GM12891 (cell line): ENCODE results near the gene PDLIM1.

Source experiments
- POLR2A ChIP-seq: IDR thresholded peaks from 2 replicates; pipeline ENCODE4 v1.6.1; 2011; ENCODE audit warnings: low read depth, low read length, control low read depth
- POLR2AphosphoS5 ChIP-seq: IDR thresholded peaks from 2 replicates; pipeline ENCODE4 v1.6.1; 2011; ENCODE audit warnings: low read depth, low read length, control low read depth

- TF ChIP-seq POLR2A (no peak), POLR2AphosphoS5 (no peak)
Observed at GRCh38 chr10:95288303-95288702, 2.5 kb downstream of the PDLIM1 start.
